ENCODE results near the gene ULBP2.
A peak's percentile ranks its signal among the peaks of the same experiment; 100 is the strongest.
"Not testable (repeated sequence)": the region's sequence is repeated elsewhere in the genome, so short reads cannot be mapped to it uniquely, and the experiment has no call there.

ULBP2 gene

GRCh38 chr6:149925253-149925973, 16.4 kb upstream of the ULBP2 start:
- H3K4me3 ChIP-seq (ENCODE audit: low read length in 2 of 2) = peak overlapping the region; percentile 49 to 80
- H3K27me3 ChIP-seq (ENCODE audit: control insufficient read depth in 3 of 3, insufficient read depth in 3 of 3, low read depth in 1 of 3, low read length in 3 of 3) = peaks cover 27 to 66% (median 57%) of the 10 kb centered on the region in 3 experiments
- peaks cover 2 to 5% of the 10 kb centered on the region in 2 donors for H3K9me3 ChIP-seq (replicated peaks in 1 of 2; ENCODE audit: control insufficient read depth in 2 of 2, insufficient read depth in 1 of 2, low read depth in 1 of 2, low read length in 2 of 2)
- H3K14ac ChIP-seq (ENCODE audit: low read length) = no peak overlapping the region
- H2AFZ ChIP-seq (ENCODE audit: low read length) = peak overlapping the region; percentile 91
- no peak overlapping the region for H3K4ac ChIP-seq (ENCODE audit: low read length)
- H2AK5ac ChIP-seq (ENCODE audit: low read depth, low read length) = peak overlapping the region; percentile 32
- no peaks in the 10 kb centered on the region for H3K79me1 ChIP-seq (ENCODE audit: low read depth, low read length)
- H4K8ac ChIP-seq (ENCODE audit: low read depth, low read length) = no peak overlapping the region
- peak overlapping the region; percentile 60 for H3K4me2 ChIP-seq (ENCODE audit: insufficient read depth, low read length, poor library complexity, severe bottlenecking)
- peak overlapping the region; percentile 22 for H3K23ac ChIP-seq (ENCODE audit: low read depth, low read length, poor library complexity)
- H4K91ac ChIP-seq (ENCODE audit: low read depth, low read length, poor library complexity) = no peak overlapping the region
- H3K9ac ChIP-seq (ENCODE audit: low read depth, low read length, poor library complexity) = peak overlapping the region; percentile 82
- H2BK5ac ChIP-seq (ENCODE audit: low read length) = no peak overlapping the region
- H2BK120ac ChIP-seq (ENCODE audit: low read depth, low read length) = peak overlapping the region; percentile 66
- peaks cover 5 to 8% of the 10 kb centered on the region in 2 donors for H3K4me1 ChIP-seq (ENCODE audit: control insufficient read depth in 2 of 2, insufficient read depth in 1 of 2, low read depth in 1 of 2, low read length in 2 of 2)
- H3K27ac ChIP-seq (replicated peaks; ENCODE audit: low read length) = no peak overlapping the region
- no peak for DNase-seq (ENCODE audit: low spot score)
- H3K36me3 ChIP-seq (replicated peaks in 1 of 2; ENCODE audit: control insufficient read depth in 2 of 2, insufficient read depth in 2 of 2, low read length in 2 of 2) = no peaks in the 10 kb centered on the region
- no CpG with 5 or more reads among the region's 34 CpGs for WGBS, 2 donors (ENCODE audit: extremely low coverage in 2 of 2, insufficient read length in 2 of 2, insufficient replicate concordance in 1 of 2)
- peak overlapping the region; percentile 21 for H2BK15ac ChIP-seq (ENCODE audit: low read length)
- H3K18ac ChIP-seq (ENCODE audit: low read length) = peak overlapping the region; percentile 81
- no peak overlapping the region for H2BK12ac ChIP-seq (ENCODE audit: low read length)

- Histone ChIP-seq H3K18ac (ENCODE audit: low read length) (peak overlapping the region; percentile 81), H3K4me3 (ENCODE audit: low read length in 2 of 2) (peak overlapping the region; percentile 49 to 80), H3K9me3 (replicated peaks in 1 of 2; ENCODE audit: control insufficient read depth in 2 of 2, insufficient read depth in 1 of 2, low read depth in 1 of 2, low read length in 2 of 2) (peaks cover 2 to 5% of the 10 kb centered on the region in 2 donors), H3K9ac (ENCODE audit: low read depth, low read length, poor library complexity) (peak overlapping the region; percentile 82), H3K27me3 (ENCODE audit: control insufficient read depth in 3 of 3, insufficient read depth in 3 of 3, low read depth in 1 of 3, low read length in 3 of 3) (peaks cover 27 to 66% (median 52%) of the 10 kb centered on the region in 3 experiments), H4K91ac (ENCODE audit: low read depth, low read length, poor library complexity) (no peak overlapping the region), H4K8ac (ENCODE audit: low read depth, low read length) (no peak overlapping the region), H2BK12ac (ENCODE audit: low read length) (no peak overlapping the region), H3K79me1 (ENCODE audit: low read depth, low read length) (no peaks in the 10 kb centered on the region), H2AFZ (ENCODE audit: low read length) (peak overlapping the region; percentile 91), H2BK120ac (ENCODE audit: low read depth, low read length) (peak overlapping the region; percentile 66), H3K27ac (replicated peaks; ENCODE audit: low read length) (no peak overlapping the region), H2BK5ac (ENCODE audit: low read length) (no peak overlapping the region), H3K4ac (ENCODE audit: low read length) (no peak overlapping the region), H2BK15ac (ENCODE audit: low read length) (peak overlapping the region; percentile 21), H3K4me2 (ENCODE audit: insufficient read depth, low read length, poor library complexity, severe bottlenecking) (peak overlapping the region; percentile 60), H3K36me3 (replicated peaks in 1 of 2; ENCODE audit: control insufficient read depth in 2 of 2, insufficient read depth in 2 of 2, low read length in 2 of 2) (no peaks in the 10 kb centered on the region), H2AK5ac (ENCODE audit: low read depth, low read length) (no peak overlapping the region), H3K23ac (ENCODE audit: low read depth, low read length, poor library complexity) (peak overlapping the region; percentile 22), H3K4me1 (ENCODE audit: control insufficient read depth in 2 of 2, insufficient read depth in 1 of 2, low read depth in 1 of 2, low read length in 2 of 2) (peaks cover 5 to 8% of the 10 kb centered on the region in 2 donors), H3K14ac (ENCODE audit: low read length) (no peak overlapping the region)
- no CpG with 5 or more reads among the region's 31 CpGs for WGBS, 2 donors (ENCODE audit: extremely low coverage in 2 of 2, insufficient read length in 2 of 2, insufficient replicate concordance in 1 of 2)
- peak; percentile 70 for DNase-seq (ENCODE audit: low spot score)
These were observed 15.6 kb upstream of the ULBP2 start for GRCh38 chr6:149925974-149926777.

- not testable (repeated sequence) for H3K4me3 ChIP-seq (ENCODE audit: low read length in 2 of 2); H3K4me1 ChIP-seq (ENCODE audit: control insufficient read depth in 2 of 2, insufficient read depth in 1 of 2, low read depth in 1 of 2, low read length in 2 of 2); H2AFZ ChIP-seq (ENCODE audit: low read length); H3K9ac ChIP-seq (ENCODE audit: low read depth, low read length, poor library complexity); H3K23ac ChIP-seq (ENCODE audit: low read depth, low read length, poor library complexity); H3K4me2 ChIP-seq (ENCODE audit: insufficient read depth, low read length, poor library complexity, severe bottlenecking); H4K91ac ChIP-seq (ENCODE audit: low read depth, low read length, poor library complexity); H4K8ac ChIP-seq (ENCODE audit: low read depth, low read length); H2BK15ac ChIP-seq (ENCODE audit: low read length); H2AK5ac ChIP-seq (ENCODE audit: low read depth, low read length); H2BK12ac ChIP-seq (ENCODE audit: low read length); H2BK120ac ChIP-seq (ENCODE audit: low read depth, low read length); H3K9me3 ChIP-seq (replicated peaks in 1 of 2; ENCODE audit: control insufficient read depth in 2 of 2, insufficient read depth in 1 of 2, low read depth in 1 of 2, low read length in 2 of 2); H3K36me3 ChIP-seq (replicated peaks in 1 of 2; ENCODE audit: control insufficient read depth in 2 of 2, insufficient read depth in 2 of 2, low read length in 2 of 2); H3K18ac ChIP-seq (ENCODE audit: low read length); H3K79me1 ChIP-seq (ENCODE audit: low read depth, low read length); H3K4ac ChIP-seq (ENCODE audit: low read length); DNase-seq (ENCODE audit: low spot score); H3K14ac ChIP-seq (ENCODE audit: low read length); H2BK5ac ChIP-seq (ENCODE audit: low read length); H3K27ac ChIP-seq (replicated peaks; ENCODE audit: low read length)
- WGBS, 2 donors (ENCODE audit: extremely low coverage in 2 of 2, insufficient read length in 2 of 2, insufficient replicate concordance in 1 of 2) = no CpG with 5 or more reads among the region's 4 CpGs
- peaks cover 27 to 61% (median 45%) of the 10 kb centered on the region in 3 experiments for H3K27me3 ChIP-seq (ENCODE audit: control insufficient read depth in 3 of 3, insufficient read depth in 3 of 3, low read depth in 1 of 3, low read length in 3 of 3)
These were observed 14.8 kb upstream of the ULBP2 start for GRCh38 chr6:149927025-149927424.

- no peaks in the 10 kb centered on the region for H3K79me1 ChIP-seq (ENCODE audit: low read depth, low read length)
- no peak overlapping the region for H3K4ac ChIP-seq (ENCODE audit: low read length)
- H2BK15ac ChIP-seq (ENCODE audit: low read length) = no peak overlapping the region
- no peak overlapping the region for H2AK5ac ChIP-seq (ENCODE audit: low read depth, low read length)
- no peak overlapping the region for H4K8ac ChIP-seq (ENCODE audit: low read depth, low read length)
- H3K23ac ChIP-seq (ENCODE audit: low read depth, low read length, poor library complexity) = no peak overlapping the region
- H2BK120ac ChIP-seq (ENCODE audit: low read depth, low read length) = no peak overlapping the region
- no peak overlapping the region for H4K91ac ChIP-seq (ENCODE audit: low read depth, low read length, poor library complexity)
- no peak overlapping the region for H3K9ac ChIP-seq (ENCODE audit: low read depth, low read length, poor library complexity)
- peaks cover 13 to 47% (median 28%) of the 10 kb centered on the region in 3 experiments for H3K27me3 ChIP-seq (ENCODE audit: control insufficient read depth in 3 of 3, insufficient read depth in 3 of 3, low read depth in 1 of 3, low read length in 3 of 3)
- peaks cover 0 to under 1% of the 10 kb centered on the region in 2 donors for H3K9me3 ChIP-seq (replicated peaks in 1 of 2; ENCODE audit: control insufficient read depth in 2 of 2, insufficient read depth in 1 of 2, low read depth in 1 of 2, low read length in 2 of 2)
- H3K27ac ChIP-seq (replicated peaks; ENCODE audit: low read length) = no peak overlapping the region
- no peak overlapping the region for H2BK12ac ChIP-seq (ENCODE audit: low read length)
- H3K4me3 ChIP-seq (ENCODE audit: low read length in 2 of 2) = no peak overlapping the region
- peaks cover 2 to 4% of the 10 kb centered on the region in 2 donors for H3K4me1 ChIP-seq (ENCODE audit: control insufficient read depth in 2 of 2, insufficient read depth in 1 of 2, low read depth in 1 of 2, low read length in 2 of 2)
- no peak overlapping the region for H2AFZ ChIP-seq (ENCODE audit: low read length)
- H2BK5ac ChIP-seq (ENCODE audit: low read length) = no peak overlapping the region
- no peaks in the 10 kb centered on the region for H3K36me3 ChIP-seq (replicated peaks in 1 of 2; ENCODE audit: control insufficient read depth in 2 of 2, insufficient read depth in 2 of 2, low read length in 2 of 2)
- H3K18ac ChIP-seq (ENCODE audit: low read length) = no peak overlapping the region
- WGBS, 2 donors (ENCODE audit: extremely low coverage in 2 of 2, insufficient read length in 2 of 2, insufficient replicate concordance in 1 of 2) = no CpG with 5 or more reads among the region's 3 CpGs
- no peak overlapping the region for H3K14ac ChIP-seq (ENCODE audit: low read length)
- no peak overlapping the region for H3K4me2 ChIP-seq (ENCODE audit: insufficient read depth, low read length, poor library complexity, severe bottlenecking)
- no peak for DNase-seq (ENCODE audit: low spot score)
These were observed 12.4 kb upstream of the ULBP2 start for GRCh38 chr6:149929422-149929821.
